HG03175 (cell line): ENCODE data around the gene PIP5K1B.
A peak's percentile ranks its signal among the peaks of the same experiment; 100 is the strongest.

ENCODE experiments used
- ATAC-seq: cut with Tn5 transposase; IDR thresholded peaks from one replicate; pipeline ENCODE4 v1.9.1; 2021; ENCODE audit warnings: mild to moderate bottlenecking, moderate library complexity; ENCODE audit not compliant: unreplicated experiment

PIP5K1B gene

DNA sequence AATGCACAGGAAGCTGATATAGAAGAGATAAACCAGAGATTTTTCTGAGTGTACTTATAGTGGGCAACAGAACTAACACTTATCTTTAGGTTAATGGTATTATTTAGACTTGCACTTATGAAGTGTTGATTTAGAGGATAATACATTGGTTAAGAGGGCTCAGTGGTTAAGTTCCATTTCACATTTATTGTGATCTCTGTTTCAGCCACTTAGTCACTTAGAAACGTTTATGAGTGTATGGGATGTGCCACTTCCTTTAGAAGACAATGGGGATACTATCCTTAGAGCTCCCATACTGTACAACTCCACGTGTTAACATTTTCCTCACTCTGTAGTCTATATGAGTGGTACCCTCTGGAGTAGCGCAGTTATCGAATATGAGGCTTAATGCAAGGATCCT, 57.5 kb downstream of the PIP5K1B start:
- ATAC-seq: no peak

DNA sequence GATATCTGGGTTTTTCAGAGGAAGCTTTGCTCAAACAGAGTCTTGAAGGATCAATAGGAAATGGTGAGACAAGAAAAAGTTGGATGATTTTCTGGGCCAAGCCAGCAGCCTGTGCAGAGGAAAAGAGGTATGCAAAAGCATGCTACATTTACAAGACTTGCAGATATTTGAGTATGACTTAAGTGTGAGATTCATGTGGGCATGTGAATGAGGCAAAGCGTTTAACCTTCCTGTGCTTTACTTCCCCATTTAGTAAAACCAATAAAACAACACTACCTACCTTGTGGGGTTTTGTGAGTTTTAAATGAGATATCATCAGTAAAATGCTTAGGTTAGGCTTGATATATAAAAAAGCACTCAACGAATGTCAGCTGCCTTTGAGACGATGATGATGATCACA, 58.1 kb downstream of the PIP5K1B start:
- ATAC-seq: no peak

DNA sequence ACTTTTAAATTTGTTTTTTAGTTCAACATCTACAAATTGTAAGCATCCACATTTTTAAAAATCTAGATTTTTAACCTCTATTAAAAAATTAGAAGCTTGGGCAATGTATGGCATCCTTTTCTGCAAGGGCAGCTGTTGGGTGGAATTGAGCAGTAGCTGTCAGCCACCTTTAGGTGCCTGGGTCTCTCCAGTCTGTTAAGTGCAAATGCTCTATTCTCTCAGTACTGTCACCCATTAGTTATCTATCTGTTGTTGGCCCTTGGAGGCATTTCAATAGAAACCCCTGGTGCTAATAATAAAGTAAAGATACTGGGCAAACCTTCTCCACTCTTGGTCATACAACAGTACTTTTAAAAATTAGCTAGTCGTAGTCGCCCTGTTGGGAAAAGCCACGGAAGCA, 63.6 kb downstream of the PIP5K1B start:
- ATAC-seq: no peak

DNA sequence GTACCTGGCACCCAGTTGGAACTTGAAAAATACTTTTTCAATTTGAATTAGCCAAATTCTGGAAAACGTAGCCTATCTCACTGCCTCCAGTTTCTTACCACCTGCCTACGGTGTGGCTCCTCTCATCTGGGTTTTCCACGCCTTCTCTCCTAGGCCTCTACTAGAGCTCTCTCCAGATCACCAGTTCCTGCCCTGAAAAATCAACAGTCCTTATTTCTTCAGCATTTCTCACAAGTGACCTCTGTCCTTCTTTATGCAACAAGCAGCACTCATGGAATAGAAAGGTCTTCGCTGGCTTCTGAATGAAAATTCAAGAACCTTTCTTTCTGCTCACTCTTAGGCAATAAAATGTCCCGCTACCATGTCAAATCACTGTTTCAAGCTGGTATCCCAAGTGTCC, 64.8 kb downstream of the PIP5K1B start:
- no peak for ATAC-seq

DNA sequence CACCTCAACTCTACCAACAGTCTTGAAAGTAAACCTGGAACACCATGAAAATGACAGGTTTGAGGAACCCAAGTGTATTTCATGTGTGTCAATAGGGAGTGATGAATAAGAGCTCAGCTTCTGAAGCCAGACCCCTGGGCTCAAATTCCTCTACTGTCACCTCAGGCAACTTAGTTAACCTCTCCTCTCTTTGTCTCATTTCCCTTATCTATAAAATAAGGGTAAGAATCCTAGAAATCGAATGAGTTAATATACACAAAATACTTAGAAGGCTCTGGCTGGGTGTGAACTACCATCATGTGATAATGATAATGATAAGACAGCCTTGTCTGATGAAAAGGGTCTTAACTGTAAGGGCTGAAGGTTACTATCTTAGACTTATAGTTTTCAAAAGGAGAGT, 66.3 kb downstream of the PIP5K1B start:
- no peak for ATAC-seq

DNA sequence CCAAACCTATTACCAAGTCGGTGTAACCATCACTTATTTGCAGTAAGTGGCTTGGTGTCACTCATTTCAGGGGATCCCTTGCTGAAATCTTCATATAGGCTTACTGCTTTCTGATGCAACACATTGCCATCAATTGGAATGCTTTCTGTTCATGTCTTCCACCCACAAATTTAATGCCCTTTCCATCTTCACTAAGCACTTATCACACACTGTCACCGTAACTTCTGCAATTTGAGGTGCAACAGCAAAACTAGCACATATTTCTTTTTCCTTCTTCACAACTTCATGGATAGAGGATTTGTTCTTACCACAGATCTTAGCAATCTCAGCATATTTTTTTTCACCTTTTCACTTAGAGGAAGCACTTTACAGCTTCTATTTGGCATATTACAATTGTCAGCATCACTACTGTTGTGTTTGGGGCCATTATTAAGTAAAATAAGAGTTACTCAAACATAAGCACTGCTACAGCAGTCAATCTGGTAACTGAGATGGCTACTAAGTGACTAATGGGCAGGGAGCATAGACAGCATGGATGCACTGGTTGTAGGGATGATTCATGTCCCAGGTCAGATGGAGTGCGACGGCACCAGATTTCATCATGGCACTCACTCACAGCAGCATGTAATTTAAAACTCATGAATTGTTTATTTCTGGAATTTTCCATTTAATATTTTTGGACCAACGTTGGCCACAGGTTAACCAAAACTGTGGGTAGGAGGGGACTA, 70.1 kb downstream of the PIP5K1B start:
- no peak for ATAC-seq

DNA sequence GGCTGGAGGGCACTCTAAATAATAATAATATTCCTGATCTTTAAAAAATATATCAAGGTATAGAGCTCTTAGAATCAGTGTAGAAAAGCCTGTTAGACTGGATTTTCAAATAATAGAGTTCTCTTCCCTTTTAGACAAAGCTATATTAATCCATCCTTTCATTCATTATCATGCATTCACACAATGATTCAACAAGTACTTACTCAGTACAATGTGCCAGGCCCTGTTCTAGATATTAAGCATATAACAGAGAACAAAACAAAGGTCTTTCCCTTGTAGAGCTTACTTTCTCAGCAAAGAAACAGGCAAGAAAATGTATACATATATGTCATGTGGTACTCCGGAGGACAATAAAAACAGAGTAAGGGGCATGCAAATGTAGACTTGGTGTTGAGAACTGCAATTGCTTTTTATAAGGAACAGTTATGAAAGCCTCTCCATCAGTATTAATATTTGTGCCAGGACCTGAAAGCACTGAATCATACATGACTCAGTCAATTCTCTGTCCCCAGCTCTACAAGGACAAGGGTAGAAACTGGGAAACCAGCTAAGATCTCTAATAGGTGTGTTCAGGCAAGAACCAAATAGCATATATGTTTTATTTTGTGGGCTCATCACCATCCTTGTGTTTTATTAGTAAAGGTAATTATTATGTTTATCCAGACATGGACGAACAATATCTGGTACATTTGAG, 72.2 kb downstream of the PIP5K1B start:
- ATAC-seq: no peak

DNA sequence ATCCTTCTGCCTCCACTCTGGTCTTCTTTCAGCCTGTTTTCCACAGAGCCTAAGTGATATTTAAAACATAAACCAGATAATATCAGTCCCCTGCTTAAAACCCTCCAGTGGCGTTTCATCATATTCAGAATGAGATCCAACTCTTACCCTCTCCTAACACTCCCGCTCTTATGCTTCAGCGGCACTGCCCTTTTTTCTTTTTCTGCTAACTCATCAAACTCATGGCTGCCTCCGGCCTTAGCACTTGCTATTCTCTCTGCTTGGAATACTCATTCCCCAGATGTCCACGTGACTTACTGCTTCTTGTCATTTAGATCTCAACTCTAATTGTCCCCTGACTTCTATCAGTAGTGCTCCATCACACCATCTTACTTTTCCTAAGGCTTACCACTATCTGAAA, 73.6 kb downstream of the PIP5K1B start:
- ATAC-seq: no peak

DNA sequence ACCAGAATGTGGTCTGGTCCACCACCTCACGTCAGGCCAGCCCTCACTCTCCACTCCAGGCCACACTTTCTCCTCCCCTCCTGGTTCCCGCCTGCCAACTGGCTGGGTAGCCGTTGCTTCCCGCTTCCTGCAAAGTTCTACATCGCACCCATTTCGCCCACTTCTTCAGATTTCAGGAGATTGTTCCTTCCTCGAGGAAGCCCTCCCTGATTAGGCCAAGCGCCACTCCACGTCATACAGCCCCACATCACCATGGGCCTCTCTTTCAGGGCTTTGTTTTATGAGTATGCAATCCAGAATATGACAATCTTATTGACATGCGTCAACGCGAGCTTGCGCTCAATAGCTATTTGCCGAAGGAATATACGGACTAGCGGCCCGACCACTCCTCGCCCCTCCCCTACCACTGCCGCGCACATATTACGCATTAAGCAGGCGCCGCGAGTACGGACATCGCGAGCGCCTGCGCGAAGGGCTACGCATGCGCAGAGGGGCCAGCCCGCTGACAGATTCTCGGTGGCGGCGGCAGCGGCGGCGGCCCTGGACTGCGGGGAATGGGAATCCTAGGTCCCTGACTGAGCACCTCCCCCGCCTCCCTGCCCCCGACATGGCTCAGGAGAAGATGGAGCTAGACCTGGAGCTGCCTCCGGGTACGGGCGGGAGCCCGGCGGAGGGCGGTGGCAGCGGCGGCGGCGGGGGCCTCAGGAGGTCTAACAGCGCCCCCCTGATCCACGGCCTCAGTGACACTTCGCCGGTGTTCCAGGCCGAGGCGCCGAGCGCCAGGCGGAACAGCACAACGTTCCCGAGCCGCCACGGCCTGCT, 74.7 kb downstream of the PIP5K1B start:
- ATAC-seq: peak; percentile 89

DNA sequence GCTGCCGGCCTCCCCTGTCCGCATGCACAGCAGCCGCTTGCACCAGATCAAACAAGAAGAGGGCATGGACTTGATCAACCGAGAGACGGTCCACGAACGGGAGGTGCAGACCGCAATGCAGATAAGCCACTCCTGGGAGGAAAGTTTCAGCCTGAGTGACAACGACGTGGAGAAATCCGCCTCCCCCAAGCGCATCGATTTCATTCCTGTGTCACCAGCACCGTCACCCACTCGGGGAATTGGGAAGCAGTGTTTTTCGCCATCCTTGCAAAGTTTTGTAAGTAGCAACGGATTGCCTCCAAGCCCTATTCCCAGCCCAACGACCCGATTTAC, 75.3 kb downstream of the PIP5K1B start:
- no peak for ATAC-seq

DNA sequence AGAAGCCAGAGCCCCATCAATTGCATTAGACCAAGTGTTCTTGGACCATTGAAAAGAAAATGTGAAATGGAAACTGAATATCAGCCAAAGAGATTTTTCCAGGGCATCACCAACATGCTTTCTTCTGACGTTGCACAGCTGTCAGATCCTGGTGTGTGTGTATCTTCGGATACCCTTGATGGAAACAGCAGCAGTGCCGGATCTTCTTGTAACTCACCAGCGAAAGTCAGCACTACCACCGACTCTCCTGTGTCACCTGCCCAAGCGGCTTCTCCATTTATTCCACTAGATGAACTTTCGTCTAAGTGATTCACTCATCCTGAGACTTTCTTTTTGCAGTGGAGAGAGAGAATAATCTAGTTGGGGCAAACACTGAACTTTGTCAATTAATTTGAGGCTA, 75.7 kb downstream of the PIP5K1B start:
- no peak for ATAC-seq

DNA sequence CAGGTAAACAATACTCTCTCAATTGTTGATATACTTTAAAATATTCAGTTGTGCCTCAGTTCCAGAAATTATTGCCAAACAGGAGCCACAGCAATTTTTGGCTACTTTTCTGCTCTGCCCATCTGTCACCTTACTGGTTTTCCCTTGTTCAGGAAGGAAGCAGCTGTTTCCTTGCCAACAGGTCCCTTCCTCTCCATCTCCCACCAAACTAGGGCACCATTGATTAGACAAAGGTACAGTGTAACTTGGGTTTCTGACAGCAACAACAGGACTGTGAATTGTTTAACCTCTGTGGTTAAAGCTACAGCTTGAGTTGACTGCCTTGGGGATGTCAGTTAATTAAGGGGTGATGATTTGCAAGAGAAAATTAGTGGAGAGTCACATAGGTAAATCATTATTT, 76.9 kb downstream of the PIP5K1B start:
- ATAC-seq: no peak

DNA sequence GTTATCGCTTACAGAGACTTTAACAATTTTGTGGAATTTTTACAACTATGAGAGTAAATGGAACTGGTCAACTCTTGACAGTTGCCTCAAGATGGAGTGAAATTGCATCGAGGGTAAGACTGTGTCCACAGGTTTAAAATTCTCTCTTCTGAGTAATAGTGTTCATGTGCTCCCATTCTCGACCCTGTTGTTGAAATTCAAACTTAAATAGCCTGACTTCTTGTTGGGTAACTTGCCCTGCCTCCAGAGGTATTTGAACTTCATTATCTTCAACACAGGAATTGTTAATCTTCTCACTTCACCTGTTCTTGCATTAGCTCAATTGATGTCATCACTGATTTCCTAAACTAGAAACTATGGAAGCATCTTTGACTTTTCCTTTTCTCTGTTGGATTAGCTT, 77.5 kb downstream of the PIP5K1B start:
- ATAC-seq: no peak

DNA sequence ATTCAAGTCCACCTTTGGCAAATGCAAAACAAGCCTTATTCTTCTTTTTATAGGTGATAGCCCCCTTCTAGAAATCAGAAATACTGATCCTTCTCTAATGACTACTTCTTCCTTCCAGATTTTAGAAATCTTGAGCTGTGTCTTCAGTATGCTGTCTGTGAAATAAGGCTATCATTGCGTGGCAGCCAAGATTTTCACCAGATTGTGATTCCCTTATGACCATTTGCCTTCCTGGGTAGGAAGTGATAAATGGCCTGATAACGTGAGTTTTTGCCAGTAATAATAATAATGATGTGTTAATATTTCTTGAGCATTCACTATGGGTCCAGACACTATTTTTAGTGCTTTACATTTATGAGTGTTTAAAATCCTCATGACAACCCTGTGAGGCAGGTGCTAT, 80.9 kb downstream of the PIP5K1B start:
- no peak for ATAC-seq

DNA sequence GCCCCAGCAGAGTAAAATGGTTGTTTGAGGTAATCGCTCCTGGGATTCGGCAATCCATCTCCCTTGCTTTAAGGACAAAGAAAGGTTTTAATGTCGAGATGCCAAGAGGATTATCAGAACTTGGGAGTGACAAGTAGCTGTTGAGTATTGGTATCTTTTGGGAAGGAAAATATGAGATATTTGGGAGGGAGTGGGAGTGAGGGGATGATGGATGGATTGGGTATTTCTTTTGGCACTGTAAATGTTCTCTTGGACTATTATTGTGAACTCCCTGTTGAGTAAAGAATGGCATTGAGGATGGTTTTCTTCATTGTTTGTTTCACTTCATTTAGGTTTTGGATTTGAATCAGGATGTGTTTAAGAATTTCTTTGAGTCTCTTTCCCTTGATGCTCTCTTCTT, 86.1 kb downstream of the PIP5K1B start:
- ATAC-seq: no peak

DNA sequence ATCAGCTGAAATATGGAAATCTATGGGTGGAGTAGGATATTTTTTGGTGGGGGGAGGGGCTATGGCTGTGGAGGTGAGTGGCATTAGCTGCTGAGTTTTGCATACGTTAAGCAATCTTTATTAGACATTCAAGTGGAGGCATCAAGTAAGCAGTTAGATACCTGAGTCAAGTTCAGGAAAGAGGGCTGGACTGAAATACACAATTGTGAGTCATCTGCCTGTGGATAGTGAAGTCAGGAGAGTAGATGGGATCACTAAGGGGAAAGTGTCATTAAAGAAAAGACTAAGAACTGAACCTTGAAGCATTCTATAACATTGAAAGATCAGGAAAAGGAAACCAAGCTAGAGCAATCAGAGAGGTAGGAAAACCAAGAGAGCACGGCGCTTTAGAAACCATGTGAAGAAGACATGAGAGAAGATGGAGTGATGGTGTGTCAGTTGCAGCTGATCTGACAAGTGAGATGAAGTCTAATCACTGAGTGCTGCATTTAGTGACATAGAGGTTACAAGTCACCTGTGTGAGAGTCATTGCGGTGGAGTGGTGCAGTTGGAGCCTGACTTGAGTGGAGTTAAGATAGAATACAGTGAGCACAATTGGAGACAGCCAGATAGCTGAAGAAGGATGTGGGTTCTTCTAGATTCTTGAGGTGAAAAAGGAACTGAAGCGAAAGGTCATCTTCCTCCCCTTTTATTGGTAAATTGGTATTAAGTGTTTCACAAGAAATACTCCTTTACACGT, 88.7 kb downstream of the PIP5K1B start:
- ATAC-seq: peak; percentile 91

DNA sequence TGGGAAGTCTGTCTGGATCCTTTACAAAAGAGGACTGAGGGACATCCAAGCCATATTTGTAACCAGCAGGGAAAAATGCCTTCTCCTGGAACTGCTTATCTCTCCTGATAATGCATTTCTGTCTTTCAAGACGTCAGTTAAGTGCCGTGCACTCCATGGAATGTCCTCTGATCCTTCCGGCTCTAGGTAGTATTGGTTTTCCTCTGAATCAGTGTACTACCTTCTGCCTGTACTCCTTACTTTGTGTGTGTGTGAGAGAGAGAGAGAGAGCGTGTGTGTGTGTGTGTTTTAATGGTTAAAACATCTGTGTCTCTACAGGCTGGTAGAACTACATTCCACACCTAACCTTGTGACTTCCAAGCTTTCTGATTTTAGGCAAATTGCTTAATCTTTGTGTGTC, 89.9 kb downstream of the PIP5K1B start:
- ATAC-seq: no peak

DNA sequence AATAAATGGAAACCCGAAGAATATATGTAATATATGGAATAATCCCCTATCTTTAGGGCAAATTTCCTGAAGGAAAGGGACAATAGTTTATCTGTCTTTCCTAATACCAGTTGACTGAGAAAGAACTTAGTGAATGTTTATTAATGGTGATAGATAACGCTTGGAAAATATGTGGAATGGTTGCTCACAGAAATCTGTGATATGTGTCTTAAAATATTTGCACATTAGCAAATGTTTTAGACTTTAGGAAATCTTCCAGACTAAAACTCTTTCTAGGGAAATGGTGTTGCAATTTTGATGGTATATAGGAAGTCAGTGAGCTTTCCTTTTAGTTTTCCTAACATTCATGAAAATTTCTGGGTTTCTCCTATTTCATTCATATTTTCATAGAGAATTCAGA, 90.4 kb downstream of the PIP5K1B start:
- no peak for ATAC-seq

DNA sequence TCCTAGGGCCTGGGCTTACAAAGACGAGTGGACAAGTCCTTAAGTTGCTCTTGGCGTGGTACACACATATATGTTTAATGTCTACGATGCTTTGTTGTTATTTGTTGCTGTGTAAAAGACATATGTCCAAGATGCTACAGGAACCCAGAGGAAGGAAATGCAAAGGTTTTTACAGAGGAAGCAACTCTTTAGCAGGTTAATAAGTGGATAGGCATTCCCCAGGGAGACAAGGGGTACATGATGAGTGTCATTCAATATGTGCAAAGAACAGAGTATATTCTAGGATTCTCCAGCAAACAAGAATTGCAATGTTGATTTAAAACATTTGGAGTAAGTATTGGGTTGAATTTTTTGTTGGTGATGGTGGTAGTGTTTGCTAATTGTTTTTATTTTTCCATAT, 92.1 kb downstream of the PIP5K1B start:
- peak; percentile 52 for ATAC-seq

DNA sequence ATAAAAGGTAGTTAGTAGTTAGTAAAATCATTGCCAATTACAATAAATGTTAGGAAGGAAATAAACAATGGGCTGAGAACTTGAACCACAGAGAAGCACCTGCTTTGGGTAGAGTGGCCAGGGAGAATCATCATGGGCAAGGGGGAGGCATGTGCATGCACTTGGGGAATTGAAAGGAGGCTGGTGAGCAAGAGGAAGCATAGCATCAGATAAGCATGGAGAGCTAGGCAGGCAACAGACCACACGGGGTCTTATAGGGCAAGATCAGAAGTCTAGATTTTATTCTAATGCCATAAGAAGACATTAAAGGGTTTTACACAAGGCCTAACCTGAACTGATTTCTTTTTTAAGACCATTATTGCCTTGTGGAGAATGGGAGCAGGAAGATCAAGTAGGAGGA, 93.4 kb downstream of the PIP5K1B start:
- ATAC-seq: no peak

DNA sequence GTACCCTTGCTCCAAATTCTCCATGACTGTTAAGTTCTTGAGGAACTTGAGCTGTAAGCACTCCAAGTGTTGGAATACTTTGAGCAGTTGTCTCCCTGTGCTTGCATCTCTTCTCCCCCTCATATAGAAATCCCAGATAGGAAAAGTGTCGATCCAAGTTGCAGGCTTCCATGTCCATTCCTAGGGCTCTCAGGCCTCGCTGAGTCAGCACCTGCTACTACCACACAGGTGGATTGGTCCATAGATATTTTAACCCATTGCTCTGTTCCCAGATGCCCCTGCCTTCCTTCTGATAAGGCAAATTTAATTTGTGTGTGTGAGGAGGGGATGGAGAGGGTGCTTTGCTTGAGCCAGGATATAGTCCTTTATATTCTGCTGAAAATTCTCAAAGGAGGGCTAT, 95.8 kb downstream of the PIP5K1B start:
- ATAC-seq: no peak
